Stomach (tissue), 9 donors: ENCODE results near the gene METTL21A. TPM values are rescaled to one million over a fixed set of nuclear protein-coding genes. Genes with fewer than 3 reads are reported as not detected.

Experiments
- DNase-seq, 2 donors: peaks; one replicate each; pipeline versions ENCODE4 v3.0.0 to v3.0.0-alpha.2; 2013 to 2019
- H3K27ac ChIP-seq, 5 donors: fragments of 200-600 bp in 4 of 5; sonication (generic) in 4 of 5; one replicate each; pipeline ENCODE4 v1.5.1; 2013 to 2019; ENCODE audit warnings: mild to moderate bottlenecking in 1 of 5, moderate library complexity in 1 of 5
- H3K27me3 ChIP-seq, 3 donors: fragments of 200-600 bp; sonication (generic); one replicate each; pipeline ENCODE4 v1.5.1; 2017 to 2019; ENCODE audit warnings: mixed run types in 1 of 3
- H3K36me3 ChIP-seq, 4 donors: fragments of 200-600 bp; sonication (generic); 1 replicate in 3 of 4; 2 replicates in 1 of 4; pipeline ENCODE4 v1.5.1; 2016 to 2019
- H3K4me1 ChIP-seq, 4 donors: fragments of 200-600 bp; sonication (generic); one replicate each; pipeline ENCODE4 v1.5.1; 2016 to 2019
- H3K4me3 ChIP-seq, 4 donors: fragments of 200-600 bp; sonication (generic) in 3 of 4; one replicate each; pipeline ENCODE4 v1.5.1; 2016 to 2019; ENCODE audit warnings: mild to moderate bottlenecking in 1 of 4
- H3K9me3 ChIP-seq, 4 donors: fragments of 200-600 bp; sonication (generic); one replicate each; pipeline ENCODE4 v1.5.1; 2016 to 2019
- CTCF ChIP-seq, 7 experiments: fragments of 450-650 bp in 4 of 7; fragments of 200-600 bp in 3 of 7; sonication (generic) in 3 of 7; IDR thresholded peaks; one replicate each; pipeline ENCODE4 v1.5.1; 2016 to 2019; ENCODE audit warnings: antibody characterized with exemption in 7 of 7, control low read depth in 2 of 7, mild to moderate bottlenecking in 1 of 7
- EP300 ChIP-seq: sonication (generic); formaldehyde crosslinking; IDR thresholded peaks from one replicate; pipeline ENCODE4 v1.6.1; 2017; ENCODE audit warnings: antibody characterized with exemption
- POLR2A ChIP-seq, 4 donors: fragments of 450-650 bp; IDR thresholded peaks; one replicate each; pipeline ENCODE4 v1.6.1; 2016; ENCODE audit warnings: antibody characterized with exemption in 4 of 4, control low read depth in 2 of 4, mild to moderate bottlenecking in 1 of 4, moderate library complexity in 1 of 4
- POLR2AphosphoS5 ChIP-seq, 3 donors: sonication (generic); formaldehyde crosslinking; IDR thresholded peaks; one replicate each; pipeline ENCODE4 v1.6.1; 2016; ENCODE audit warnings: antibody characterized with exemption in 3 of 3
- WGBS, 5 donors: extraction: QIAGEN DNeasy Blood & Tissue Kit in 3 of 5; methylation state at CpG; one replicate each; pipeline versions ENCODE4 v1.1.5 to v1.1.7; 2013 to 2018; 5-methylcytosine and 5-hydroxymethylcytosine counted together
- intact Hi-C: fragments of 100-400 bp; cut with DNase I; formaldehyde crosslinking; loops from one replicate; pipeline ENCODE4 v1.15.1; 2023; ENCODE audit warnings: low total_unique reads
- polyA plus RNA-seq, 3 donors: library from polyadenylated mRNA; stranded (reverse); fragments of 200-250 nt; gene quantifications; one replicate each; pipeline ENCODE4 v1.2.3, GENCODE V29; 2013
- total RNA-seq, 5 donors: library from RNA; depleted of rRNA; stranded (reverse); fragments of >200 nt; gene quantifications; one replicate each; pipeline versions ENCODE4 v1.1.0 to v1.2.3, GENCODE V29; 2014 to 2016
- donor health status: healthy with polysubstance abuse.
- donor health status: Bipolar disorder and iron deficiency.
- donor health status: healthy.

METTL21A gene
- total and polyA plus RNA-seq, 8 donors = 7.4 to 42.9 (median 20.1) TPM

- H3K4me1 ChIP-seq = no peaks in the 10 kb centered on the region
- H3K27ac ChIP-seq = no peak overlapping the region
- no peaks in the 10 kb centered on the region for H3K27me3 ChIP-seq
- intact Hi-C loops = no loop called here
- 98 to 100% (median 100%) methylated on average over 4 of the region's 4 CpGs for WGBS, 5 donors
- DNase-seq = no peak
- TF ChIP-seq CTCF (IDR thresholded peaks at IDR 0.05) (no peak), EP300 (no peak), POLR2AphosphoS5 (IDR thresholded peaks at IDR 0.05) (no peak), POLR2A (IDR thresholded peaks at IDR 0.05) (no peak)
- peaks cover 0 to 77% (median 67%) of the 10 kb centered on the region in 4 donors for H3K36me3 ChIP-seq
- H3K9me3 ChIP-seq = peaks cover 0 to 17% (median 7%) of the 10 kb centered on the region in 4 donors
- H3K4me3 ChIP-seq = no peak overlapping the region
These were observed 30.5 kb downstream of the METTL21A start for GRCh38 chr2:207594731-207595130.

GRCh38 chr2:207594264-207594663 lies 30.9 kb downstream of the METTL21A start:
- H3K27ac ChIP-seq = no peak overlapping the region
- no peak for DNase-seq
- TF ChIP-seq POLR2AphosphoS5 (IDR thresholded peaks at IDR 0.05) = no peak
- H3K27me3 ChIP-seq = no peaks in the 10 kb centered on the region
- 74 to 84% (median 81%) methylated on average over 3 of the region's 3 CpGs for WGBS, 5 donors
- H3K4me3 ChIP-seq = no peak overlapping the region
- peaks cover 0 to 17% (median 7%) of the 10 kb centered on the region in 4 donors for H3K9me3 ChIP-seq
- H3K36me3 ChIP-seq = peaks cover 0 to 78% (median 69%) of the 10 kb centered on the region in 4 donors
- no peaks in the 10 kb centered on the region for H3K4me1 ChIP-seq
- intact Hi-C loops = no loop called here

GRCh38 chr2:207593277-207593676 lies 31.9 kb downstream of the METTL21A start:
- DNase-seq = no peak
- H3K27me3 ChIP-seq = no peaks in the 10 kb centered on the region
- no peak overlapping the region for H3K27ac ChIP-seq
- H3K4me3 ChIP-seq = no peak overlapping the region
- no peaks in the 10 kb centered on the region for H3K4me1 ChIP-seq
- H3K36me3 ChIP-seq = peaks cover 0 to 80% (median 75%) of the 10 kb centered on the region in 4 donors
- no peak for TF ChIP-seq POLR2A (IDR thresholded peaks at IDR 0.05)
- no peak for TF ChIP-seq CTCF (IDR thresholded peaks at IDR 0.05)
- no peak for TF ChIP-seq POLR2AphosphoS5 (IDR thresholded peaks at IDR 0.05)
- no peak for TF ChIP-seq EP300
- peaks cover 0 to 17% (median 7%) of the 10 kb centered on the region in 4 donors for H3K9me3 ChIP-seq
- intact Hi-C loops = no loop called here

GRCh38 chr2:207589143-207589542 lies 36.1 kb downstream of the METTL21A start:
- Histone ChIP-seq H3K4me3 (no peak overlapping the region), H3K4me1 (no peaks in the 10 kb centered on the region), H3K27me3 (no peaks in the 10 kb centered on the region), H3K9me3 (peaks cover 0 to 17% (median 7%) of the 10 kb centered on the region in 4 donors), H3K27ac (no peak overlapping the region), H3K36me3 (peaks cover 15 to 78% (median 67%) of the 10 kb centered on the region in 4 donors)
- intact Hi-C loops = no loop called here
- TF ChIP-seq POLR2A (IDR thresholded peaks at IDR 0.05) (no peak), CTCF (IDR thresholded peaks at IDR 0.05) (no peak), EP300 (no peak), POLR2AphosphoS5 (IDR thresholded peaks at IDR 0.05) (no peak)
- DNase-seq = no peak

- TF ChIP-seq POLR2A (IDR thresholded peaks at IDR 0.05) = no peak
- no peak for TF ChIP-seq CTCF (IDR thresholded peaks at IDR 0.05)
- 94 to 99% (median 99%) methylated on average over 7 of the region's 7 CpGs for WGBS, 5 donors
- Histone ChIP-seq H3K4me1 (no peaks in the 10 kb centered on the region), H3K36me3 (peaks cover 15 to 76% (median 68%) of the 10 kb centered on the region in 4 donors), H3K9me3 (peaks cover 0 to 13% (median 6%) of the 10 kb centered on the region in 4 donors), H3K27me3 (no peaks in the 10 kb centered on the region), H3K4me3 (no peak overlapping the region), H3K27ac (no peak overlapping the region)
- no peak for DNase-seq
- intact Hi-C loops = no loop called here
These were observed 37.9 kb downstream of the METTL21A start for GRCh38 chr2:207587305-207587704.
